HG02759 (cell line): Measurements from ENCODE around the gene CCDC179.
A peak's percentile ranks its signal among the peaks of the same experiment; 100 is the strongest.

Experiments
- ATAC-seq: cut with Tn5 transposase; IDR thresholded peaks from one replicate; pipeline ENCODE4 v1.9.1; 2021; ENCODE audit warnings: mild to moderate bottlenecking, moderate library complexity; ENCODE audit not compliant: unreplicated experiment

CCDC179 gene

DNA sequence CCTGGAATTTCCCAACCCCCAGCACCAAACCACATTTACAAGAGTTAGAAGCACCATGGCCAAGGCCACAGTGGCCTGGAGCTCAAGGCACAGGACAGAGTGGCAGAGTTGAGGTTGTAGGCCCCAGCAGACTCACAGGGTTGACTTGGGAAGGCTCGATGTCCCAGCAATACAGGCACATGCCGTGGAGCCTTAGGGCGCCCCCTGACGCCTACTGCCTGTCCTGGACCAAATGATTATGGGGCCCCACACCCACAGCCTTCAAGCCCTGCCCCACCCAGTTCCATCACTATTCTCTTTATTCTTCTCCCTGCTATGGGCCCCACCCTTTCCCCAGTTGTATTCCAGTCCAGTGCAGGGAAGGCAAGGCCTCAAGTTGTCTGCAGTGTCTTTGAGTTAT lies at the start of gene CCDC179:
Gene CCDC179 (minus strand): TSS at position 234 of the 400 bp plus-strand sequence. CDS start 53 bp downstream, at position 181.
- ATAC-seq = no peak

DNA sequence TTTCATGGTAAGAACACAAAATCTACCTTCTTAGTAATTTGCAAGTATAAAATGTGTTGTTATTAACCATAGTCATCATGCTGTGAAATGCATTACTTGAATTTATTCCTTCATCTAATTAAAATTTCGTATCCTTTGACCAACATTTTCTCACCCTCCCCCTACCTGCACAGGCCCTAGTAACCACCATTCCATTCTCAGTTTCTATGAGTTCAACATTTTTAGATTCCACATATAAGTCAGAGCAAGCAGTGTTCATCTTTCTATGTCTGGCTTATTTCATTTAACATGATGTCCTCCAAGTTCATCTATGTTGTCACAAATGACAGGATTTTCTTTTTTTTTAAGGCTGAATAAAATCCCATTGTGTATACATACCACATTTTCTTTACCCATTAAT lies 43.5 kb upstream of the CCDC179 start:
- no peak for ATAC-seq

DNA sequence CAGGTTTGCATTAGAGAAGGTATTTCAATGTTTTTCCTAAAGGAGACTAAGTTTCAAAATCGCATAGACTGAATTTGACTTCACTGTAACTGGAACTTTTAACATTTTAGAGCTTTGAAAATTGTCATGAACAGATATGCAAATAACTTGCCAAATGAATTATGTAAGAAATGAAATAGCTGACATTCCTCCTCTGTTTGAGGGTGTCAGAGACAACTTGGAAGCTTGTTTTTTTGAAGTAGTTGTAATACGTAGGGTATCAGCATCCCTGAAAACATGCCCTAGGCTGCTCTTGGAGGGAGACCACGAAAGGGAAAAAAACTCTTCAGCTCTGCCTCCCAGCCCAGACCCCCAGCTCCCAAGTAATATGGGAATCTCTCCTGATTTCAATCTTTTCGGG lies 41.3 kb upstream of the CCDC179 start:
- no peak for ATAC-seq

DNA sequence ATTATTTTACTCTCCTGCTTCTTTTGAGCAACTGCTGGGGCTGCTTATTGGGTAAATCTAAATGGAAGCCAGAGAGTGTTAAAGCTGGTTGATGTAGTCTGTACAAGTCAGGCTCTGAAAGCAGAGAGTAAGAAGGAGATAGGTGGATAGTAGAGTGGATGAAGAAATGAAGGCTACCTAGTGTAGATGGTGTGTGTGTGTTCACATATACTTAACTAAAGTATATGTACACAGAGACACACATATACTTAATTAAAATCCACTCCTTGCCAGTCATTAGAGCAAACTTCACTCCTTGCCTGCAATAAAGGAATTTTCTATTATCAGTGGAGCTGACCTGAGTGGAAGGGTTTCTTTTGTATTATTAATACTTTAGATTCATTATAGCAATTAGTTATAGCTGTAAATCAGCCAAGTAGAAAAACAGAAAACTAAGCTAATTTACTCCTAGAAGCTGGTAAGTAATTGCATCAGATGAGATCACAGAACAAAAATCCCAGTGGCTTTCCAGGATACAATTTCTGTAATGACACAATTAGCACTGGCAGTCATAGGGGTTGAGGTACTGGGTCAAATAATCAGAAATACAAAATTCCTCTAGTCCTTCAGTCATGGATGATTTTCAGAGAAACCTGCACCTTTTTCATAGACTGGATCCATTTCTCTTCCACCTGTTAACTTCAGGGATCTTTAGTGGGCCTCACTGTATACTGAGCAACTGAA lies 40.7 kb upstream of the CCDC179 start:
- ATAC-seq = no peak

DNA sequence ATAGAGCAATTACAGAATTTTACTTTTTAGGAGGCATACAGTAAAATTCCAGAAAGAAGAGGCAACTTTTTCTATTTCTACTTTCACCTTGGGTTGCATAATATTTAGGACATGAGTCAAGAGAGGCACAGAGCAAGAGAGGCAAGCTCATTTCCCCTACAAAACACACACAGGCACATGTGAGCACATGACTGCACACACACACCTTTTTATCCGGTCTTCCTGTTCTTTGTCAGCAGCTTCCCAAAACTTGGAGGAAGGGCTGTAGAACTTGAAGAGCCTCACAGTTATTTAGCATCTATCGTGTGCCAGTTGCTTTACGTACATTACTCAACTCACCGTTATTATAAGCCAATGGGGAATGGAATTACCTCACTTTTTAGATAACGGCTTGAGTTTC lies 37.8 kb upstream of the CCDC179 start:
- no peak for ATAC-seq

DNA sequence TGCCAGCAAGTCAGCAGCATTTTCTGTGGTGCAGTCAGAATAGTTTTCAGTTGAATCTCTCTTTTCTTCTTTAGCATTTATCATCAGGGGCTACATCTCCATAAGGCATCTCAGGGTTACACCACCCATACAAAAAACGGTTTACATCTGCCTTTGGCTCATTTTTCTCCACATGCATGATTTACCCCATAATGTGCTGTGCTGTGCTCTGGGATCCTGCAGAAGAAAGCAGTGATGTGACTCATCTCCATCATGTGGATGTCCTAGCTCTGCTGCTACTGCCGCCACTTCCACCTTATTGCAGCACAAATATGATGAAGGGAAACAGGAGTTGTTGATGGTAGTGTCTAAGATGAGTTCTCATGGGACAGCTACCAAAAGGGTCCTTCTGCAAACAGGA lies 30.0 kb upstream of the CCDC179 start:
- ATAC-seq = no peak

DNA sequence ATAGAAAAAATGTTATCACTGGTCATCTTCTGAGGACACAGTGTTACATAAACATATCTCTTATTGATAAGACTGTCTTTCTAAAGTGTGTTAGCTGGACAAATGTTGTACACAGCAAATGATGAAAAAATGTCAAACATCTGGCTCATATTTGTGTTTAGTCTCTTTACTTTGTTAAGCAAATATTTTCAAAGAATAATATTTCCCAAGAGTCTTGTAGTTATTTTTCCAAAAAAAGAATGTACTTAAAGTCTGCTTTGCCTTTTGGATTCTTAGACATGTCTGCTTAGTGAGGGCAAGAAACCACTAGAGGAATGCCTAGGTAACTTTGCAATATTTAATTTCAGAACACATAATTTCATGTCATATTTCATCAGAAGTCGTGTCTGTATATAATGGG lies 23.9 kb upstream of the CCDC179 start:
- ATAC-seq = no peak

DNA sequence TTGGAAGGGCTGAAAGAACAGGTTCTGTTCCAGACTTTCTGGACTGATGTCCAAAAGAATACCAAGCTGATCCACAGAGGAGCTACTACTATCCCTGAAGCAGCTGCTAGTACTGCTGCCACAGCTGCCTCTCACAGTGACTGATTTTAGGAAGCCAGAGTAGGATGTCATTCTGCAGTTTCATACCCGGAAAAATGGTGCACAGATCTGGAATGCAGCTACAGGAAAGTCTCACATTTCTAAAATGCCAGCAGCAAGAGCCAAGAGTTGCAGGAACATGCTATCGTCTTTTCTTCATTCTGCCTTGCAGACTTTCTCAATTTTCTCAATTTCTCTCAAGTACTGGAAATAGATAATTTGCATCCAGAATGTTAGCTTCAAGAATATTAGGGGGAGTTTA lies 19.4 kb upstream of the CCDC179 start:
- ATAC-seq = no peak

DNA sequence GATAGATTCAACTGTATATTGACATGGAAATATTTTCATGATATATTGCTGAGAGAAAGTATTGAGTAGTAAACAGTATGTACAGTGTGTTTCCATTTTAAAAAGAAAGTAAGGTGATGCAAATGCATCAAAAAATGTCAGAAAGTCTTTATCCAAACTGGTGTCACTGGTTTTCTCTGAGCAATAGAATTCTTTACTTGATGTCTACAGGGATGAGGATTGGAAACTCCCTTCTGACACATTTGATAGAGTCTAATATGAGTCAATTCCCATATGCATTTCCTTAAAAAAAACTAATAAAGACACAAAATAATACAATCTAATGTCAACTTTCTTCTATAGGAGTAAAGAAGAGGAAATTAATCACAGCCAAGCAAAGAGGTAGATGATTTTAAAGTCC lies 18.3 kb upstream of the CCDC179 start:
- ATAC-seq = no peak

DNA sequence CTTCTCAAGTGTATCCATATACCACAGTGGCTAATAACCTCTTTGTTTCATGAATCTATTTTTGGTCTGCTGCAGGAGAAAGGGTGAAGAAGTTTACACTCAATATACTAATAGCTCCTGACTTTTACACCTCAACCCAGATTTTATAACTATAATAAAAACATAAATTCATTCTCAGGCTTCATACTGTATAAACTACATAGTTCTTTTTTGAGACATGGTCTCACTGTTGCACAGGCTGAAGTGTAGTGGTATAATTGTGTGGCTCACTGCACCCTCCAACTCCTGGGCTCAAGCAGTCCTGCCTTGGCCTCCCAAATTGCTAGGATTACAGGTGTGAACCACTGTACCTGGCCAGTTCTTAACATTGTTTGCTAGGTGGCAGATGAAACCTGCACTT lies 17.8 kb upstream of the CCDC179 start:
- no peak for ATAC-seq

DNA sequence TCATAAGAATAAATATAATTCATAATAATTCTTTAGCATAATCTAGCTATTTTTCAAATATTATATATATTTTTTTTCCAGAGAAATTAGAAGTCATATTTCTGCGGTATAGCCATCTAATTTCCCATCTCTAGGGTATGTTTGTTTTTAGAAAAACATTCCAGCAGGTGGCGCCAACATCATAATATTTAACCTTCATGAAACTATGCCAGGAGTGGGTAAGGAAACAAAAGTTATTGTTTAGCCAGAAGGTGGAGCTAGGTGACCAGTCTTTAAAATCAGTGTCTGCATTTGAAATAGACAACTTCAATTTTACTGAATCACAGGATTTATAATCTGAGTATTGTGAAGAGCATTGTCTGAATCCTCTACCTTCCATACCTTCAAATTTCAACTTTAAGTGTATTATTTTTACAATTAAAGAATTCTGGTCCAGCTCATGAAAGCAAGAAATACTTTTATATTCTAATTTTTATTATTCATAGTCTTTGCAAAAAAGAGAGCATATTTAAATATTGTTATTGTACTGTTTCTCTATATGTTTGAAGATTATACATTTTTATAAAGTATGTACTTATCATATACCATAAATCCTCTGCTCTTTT lies 15.7 kb upstream of the CCDC179 start:
- peak; percentile 99 for ATAC-seq

DNA sequence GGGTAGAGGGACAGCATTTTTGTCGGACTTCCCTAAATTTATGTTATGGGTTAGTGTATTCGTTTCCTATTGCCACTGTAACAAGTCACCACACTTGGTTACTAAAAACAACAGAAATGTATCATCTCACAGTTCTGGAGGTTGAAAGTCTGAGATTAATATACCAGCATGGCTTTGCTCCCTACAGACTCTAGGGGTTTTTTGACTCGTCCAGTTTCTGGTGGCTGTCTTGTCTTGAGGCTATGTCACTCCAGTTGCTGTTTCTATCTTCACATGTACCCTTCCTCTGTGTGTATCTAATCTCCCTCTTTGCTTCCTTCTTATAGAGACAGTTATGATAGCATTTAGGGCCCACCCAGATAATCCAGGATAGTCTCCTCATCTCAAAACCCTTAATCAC lies 9.1 kb upstream of the CCDC179 start:
- ATAC-seq = no peak

DNA sequence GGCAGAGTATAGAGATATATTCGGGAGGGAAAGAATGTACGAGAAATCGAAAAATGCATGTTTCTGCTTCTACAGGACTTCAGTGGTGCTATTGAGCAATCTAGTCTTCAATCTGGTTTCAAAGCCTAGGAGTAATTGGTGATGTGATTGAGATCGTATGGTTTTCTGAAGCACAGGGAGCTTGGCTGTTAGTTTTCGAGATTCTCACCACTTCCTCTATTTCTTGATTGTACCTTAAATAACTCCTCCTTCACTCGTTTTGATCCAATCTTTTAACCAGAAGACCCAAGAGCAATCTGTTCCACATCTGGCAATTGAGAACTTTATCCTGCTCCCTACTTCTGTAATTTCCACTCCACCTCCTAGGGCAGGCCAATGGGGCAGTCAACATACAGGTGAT lies 518 bp downstream of the CCDC179 start:
- ATAC-seq = no peak

DNA sequence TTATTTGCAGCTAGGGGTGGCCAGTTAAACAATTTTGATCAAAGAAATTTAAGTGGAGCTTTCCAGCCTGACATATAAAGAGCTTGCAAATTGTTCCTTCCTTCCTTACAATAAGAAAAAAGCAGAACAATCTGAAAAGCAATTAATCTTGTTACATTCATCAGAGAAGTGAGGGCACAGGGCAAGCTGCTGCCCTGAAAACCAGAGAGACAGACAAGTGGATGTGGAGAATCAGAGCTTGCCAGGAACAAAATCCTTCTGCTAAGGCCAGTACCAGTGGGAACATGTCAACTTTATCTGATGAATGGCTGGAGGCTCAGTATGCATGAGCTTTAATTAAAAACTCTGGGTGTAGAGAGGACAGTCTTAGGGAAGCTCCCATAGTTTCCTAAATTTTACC lies 8.8 kb downstream of the CCDC179 start:
- ATAC-seq = no peak

DNA sequence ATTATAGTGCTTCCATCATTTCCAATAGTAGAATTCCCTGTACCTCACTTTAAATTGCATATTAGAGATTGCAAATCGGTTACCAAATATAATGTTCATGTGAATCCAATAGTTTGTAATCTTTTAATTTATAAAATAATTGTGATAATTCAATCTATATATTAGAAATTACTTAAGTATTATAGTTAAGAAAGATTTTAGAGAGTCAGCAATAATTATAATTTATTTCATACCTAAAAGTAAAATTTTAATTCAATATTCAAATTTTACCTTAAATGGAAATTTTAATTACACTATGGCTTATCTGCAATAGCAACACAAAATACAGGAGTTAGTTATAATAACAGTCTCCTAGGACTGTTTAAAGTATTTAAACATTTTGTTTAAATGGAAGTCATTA lies 13.5 kb downstream of the CCDC179 start:
- ATAC-seq = no peak

DNA sequence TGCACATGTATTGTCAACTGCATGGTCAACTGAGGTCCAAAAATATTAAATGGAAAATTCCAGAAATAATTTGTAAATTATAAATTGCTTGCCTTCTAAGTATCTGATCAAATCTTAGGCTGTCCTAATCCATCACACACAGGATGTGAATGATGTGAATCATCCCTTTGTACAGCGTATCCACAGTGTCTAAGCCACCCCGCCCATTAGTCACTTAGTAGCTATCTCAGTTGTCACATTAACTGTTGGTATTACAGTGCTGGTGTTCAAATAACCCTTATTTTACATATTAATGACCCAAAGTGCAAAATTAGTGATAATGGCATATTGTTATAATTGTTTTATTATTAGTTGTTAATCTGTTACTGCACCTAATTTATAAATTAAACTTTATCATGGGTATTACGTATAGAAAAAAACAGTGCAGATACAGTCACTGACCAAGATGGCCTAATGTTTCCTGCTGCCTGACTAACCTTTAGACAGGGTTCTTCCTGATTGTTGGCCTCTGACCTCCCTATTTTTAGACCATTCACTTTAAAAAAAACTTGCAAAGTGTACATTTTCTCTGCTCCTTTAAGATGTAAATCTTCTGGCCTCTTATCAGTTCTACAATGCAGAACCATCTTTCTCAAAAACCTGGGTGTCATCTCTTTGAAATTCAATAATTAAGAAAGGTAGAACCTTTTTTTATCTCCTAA lies 27.8 kb downstream of the CCDC179 start:
- ATAC-seq = no peak

DNA sequence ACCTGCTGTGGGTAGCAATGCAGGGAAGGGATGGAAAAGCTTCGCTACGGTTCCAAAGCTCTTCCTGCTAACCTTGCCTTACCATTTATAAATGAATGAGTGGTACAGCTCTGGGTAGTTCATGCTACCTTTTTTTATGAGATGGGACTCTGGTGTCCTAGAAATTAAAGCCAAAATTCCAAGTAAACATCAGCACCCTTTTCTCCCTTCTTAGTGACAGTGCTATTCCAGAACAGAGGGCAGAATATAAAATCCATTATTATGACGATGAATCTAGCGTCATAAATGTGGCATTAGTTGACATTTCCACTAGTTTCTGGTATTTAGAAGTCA lies 30.2 kb downstream of the CCDC179 start:
- ATAC-seq = no peak

DNA sequence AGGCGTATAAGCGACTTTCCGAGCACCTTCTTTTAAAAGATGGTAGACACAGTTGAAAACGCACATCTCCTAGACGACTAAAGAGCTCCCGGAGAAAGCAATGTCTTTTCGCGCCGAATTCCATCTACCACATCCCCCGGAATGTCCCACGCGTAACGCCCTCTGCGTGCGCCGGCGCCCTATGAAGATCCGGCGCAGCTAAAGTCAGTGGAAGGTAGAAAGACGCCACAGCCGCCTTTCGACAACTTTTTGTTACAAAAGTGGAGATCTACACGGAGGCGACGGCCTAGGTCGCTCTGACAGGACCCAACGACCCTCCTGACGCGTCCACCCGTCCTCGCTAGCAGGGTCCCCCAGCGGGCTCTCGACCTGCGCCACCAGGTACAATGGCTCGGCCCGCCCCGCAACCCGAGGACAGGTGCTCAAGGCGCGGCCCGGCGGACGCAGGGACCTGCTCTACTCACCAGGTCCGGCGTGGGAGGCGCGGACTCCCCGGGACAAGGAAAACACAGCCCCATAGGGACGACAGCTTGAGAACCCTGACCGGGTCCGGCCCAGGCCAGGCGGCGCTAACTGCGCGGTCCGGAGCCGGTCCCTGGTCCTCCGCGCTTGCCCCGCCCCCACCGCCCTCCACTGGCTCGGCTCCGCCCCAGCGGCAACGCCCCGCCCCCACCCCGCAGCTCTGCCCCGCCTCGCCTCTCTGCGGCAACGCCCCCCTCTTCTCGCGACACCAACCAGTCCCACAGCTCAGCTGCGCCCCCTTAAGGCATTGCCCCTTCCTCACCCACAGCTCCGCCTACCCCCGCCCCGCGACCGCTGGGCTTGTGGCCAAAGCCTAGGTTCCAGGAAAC lies 30.8 kb downstream of the CCDC179 start, which contains the start of gene SVIP:
Gene SVIP (minus strand): TSS at position 571 of the 851 bp plus-strand sequence. CDS start 53 bp downstream, at position 518.
- peak; percentile 92 for ATAC-seq

DNA sequence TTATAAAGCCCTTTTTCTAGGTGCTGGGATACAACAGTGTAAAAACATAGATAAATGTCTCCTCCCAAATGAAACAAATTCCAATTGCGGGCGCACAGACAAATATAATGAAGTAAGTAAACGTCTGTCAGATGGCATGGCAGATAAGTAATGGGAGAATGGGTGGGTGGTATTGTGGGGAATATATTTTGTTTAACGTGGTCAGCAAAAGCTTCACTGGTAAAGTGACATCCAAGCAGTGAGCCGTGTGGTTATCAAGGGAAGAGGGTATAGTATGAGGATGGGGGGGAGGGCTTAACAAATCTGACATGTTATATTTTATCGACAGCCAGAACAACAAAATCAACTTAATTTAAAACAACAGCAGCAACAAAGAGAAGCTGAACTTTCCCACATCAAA lies 31.9 kb downstream of the CCDC179 start:
- ATAC-seq = no peak

DNA sequence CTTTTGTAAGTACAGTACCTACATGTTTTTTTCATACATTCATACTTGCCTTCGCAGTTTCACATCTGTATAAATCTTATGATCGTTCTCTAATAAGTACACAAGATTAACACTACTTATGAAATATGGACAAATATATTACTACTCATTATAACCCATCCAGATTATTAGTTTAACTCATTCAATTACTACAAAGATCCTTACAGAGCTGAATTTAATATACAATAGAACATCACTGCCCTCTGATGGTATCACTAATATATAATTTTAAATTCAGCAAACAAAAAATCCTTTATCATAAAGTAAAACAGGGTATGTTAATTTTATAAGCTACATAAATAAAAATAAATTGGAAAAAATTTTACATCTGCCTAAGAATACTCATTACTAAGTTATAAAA lies 38.1 kb downstream of the CCDC179 start:
- ATAC-seq = no peak

DNA sequence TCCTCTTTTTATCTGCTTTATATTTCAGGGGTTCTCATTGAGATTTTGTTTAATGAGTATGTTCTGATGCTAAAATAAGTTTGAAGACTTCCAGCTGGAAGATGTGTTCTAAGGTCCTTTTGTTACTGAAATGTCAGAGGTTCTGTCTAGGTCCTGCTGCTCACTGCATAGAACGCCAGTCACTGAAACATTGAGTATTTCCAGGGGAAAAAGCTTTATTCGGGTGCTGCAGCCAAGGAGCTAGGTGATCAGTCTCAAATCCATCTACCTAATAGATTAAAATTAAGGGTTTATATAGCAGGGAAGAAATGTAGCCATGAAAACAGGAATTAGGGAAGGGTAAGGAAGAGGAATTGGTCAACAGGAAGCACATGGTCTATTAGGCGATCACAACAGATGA lies 50.4 kb downstream of the CCDC179 start:
- no peak for ATAC-seq
